BE2C (cell line): ENCODE results near the gene MYLK.

Experiments
- DNase-seq: peaks from one replicate; pipeline ENCODE4 v3.0.0-alpha.2; 2020
- H3K27me3 ChIP-seq: fragments of 250-450 bp; sonication (Bioruptor Pico); 2 replicates; pipeline ENCODE4 v1.5.1; 2020; ENCODE audit warnings: mild to moderate bottlenecking
- H3K36me3 ChIP-seq: fragments of 250-450 bp; sonication (Bioruptor Pico); 2 replicates; pipeline ENCODE4 v1.5.1; 2020; ENCODE audit warnings: mild to moderate bottlenecking
- H3K4me1 ChIP-seq: fragments of 250-450 bp; sonication (Bioruptor Pico); 2 replicates; pipeline ENCODE4 v1.5.1; 2020
- H3K4me3 ChIP-seq: 2 replicates; pipeline ENCODE4 v1.5.1; 2011; ENCODE audit warnings: low read depth, low read length
- H3K9me3 ChIP-seq: fragments of 250-450 bp; sonication (Bioruptor Pico); 2 replicates; pipeline ENCODE4 v1.5.1; 2020
- TF ChIP-seq, protein P1 (sequence below): IDR thresholded peaks from 2 replicates; pipeline ENCODE4 v1.5.1; 2012; ENCODE audit warnings: mild to moderate bottlenecking, low read depth, low read length

Gene MYLK

DNA sequence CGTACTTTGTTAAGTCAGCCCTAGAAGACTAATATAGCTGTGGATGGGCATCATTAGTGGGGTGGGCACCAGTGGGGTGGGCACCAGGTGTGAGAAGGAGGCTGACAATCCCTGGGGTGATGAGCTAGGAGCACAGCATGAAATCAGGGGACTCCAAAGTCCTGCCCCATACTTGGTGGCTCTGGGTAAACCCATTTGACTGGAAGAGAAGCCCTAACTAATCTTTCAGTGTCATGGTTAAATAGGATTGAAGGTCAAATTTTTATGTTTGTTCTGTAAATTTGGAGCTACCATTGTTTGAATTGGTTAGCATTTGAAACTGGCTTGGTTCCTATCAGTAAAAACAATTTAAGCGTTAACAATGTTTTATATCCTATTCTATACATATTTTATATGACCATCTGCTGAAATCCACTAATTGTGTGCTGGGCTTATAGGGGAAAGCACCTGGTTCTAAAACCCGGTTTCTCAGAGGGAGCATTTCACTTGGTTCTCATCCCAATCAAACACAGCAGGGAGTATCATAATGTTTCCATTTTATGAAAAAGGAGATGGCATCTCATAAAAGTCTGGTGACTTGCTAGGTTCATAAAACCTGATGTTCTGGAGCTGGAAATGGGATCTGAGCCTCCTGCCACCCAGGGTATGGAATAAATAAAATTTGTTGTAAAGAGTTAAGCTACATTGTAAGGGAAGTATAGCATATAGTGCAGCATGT lies 211.5 kb downstream of the MYLK start:
- Histone ChIP-seq H3K27me3 (no peaks in the 10 kb centered on the region), H3K4me1 (peaks cover 6% of the 10 kb centered on the region), H3K4me3 (no peak overlapping the region), H3K9me3 (no peaks in the 10 kb centered on the region), H3K36me3 (no peaks in the 10 kb centered on the region)
- TF ChIP-seq, protein P1, sequence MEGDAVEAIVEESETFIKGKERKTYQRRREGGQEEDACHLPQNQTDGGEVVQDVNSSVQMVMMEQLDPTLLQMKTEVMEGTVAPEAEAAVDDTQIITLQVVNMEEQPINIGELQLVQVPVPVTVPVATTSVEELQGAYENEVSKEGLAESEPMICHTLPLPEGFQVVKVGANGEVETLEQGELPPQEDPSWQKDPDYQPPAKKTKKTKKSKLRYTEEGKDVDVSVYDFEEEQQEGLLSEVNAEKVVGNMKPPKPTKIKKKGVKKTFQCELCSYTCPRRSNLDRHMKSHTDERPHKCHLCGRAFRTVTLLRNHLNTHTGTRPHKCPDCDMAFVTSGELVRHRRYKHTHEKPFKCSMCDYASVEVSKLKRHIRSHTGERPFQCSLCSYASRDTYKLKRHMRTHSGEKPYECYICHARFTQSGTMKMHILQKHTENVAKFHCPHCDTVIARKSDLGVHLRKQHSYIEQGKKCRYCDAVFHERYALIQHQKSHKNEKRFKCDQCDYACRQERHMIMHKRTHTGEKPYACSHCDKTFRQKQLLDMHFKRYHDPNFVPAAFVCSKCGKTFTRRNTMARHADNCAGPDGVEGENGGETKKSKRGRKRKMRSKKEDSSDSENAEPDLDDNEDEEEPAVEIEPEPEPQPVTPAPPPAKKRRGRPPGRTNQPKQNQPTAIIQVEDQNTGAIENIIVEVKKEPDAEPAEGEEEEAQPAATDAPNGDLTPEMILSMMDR, result no peak
- no peak for DNase-seq

GRCh38 chr3:123670743-123671142 lies 213.4 kb downstream of the MYLK start:
- H3K27me3 ChIP-seq, result no peaks in the 10 kb centered on the region
- no peaks in the 10 kb centered on the region for H3K9me3 ChIP-seq
- no peak overlapping the region for H3K4me3 ChIP-seq
- H3K36me3 ChIP-seq, result no peaks in the 10 kb centered on the region
- TF ChIP-seq, protein P1, result no peak
- no peak for DNase-seq
- H3K4me1 ChIP-seq, result peaks cover 6% of the 10 kb centered on the region

DNA sequence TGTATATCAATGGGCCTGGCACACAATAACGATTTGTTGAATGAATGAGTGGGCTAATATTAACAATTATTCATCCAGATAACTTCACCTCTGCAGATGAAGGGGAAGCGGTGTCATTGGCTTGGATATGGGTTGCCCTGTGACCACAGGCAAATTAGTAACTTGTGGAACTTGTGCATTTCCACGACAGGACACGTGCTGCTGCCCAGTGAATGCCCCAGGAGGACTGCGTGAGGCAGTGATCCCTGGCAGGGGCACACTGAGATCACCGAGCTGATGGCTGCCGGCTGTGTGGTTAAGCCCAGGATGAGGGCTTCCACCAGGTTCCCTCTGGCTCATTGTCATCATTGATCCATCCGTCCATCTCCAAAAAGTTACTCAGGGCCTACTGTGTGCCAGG lies 215.2 kb downstream of the MYLK start:
- Histone ChIP-seq H3K36me3 (no peaks in the 10 kb centered on the region), H3K9me3 (no peaks in the 10 kb centered on the region), H3K27me3 (no peaks in the 10 kb centered on the region), H3K4me3 (no peak overlapping the region), H3K4me1 (peaks cover 6% of the 10 kb centered on the region)
- DNase-seq, result no peak
- TF ChIP-seq, protein P1, result no peak

GRCh38 chr3:123667784-123668183 lies 216.3 kb downstream of the MYLK start:
- Histone ChIP-seq H3K4me3 (no peak overlapping the region), H3K36me3 (no peaks in the 10 kb centered on the region), H3K4me1 (peaks cover 6% of the 10 kb centered on the region), H3K9me3 (no peaks in the 10 kb centered on the region), H3K27me3 (no peaks in the 10 kb centered on the region)
- DNase-seq, result no peak
- TF ChIP-seq, protein P1, result no peak

- TF ChIP-seq, protein P1, result no peak
- Histone ChIP-seq H3K27me3 (no peaks in the 10 kb centered on the region), H3K36me3 (no peaks in the 10 kb centered on the region), H3K4me3 (no peak overlapping the region), H3K4me1 (peaks cover 5% of the 10 kb centered on the region), H3K9me3 (no peaks in the 10 kb centered on the region)
- no peak for DNase-seq
Measured at GRCh38 chr3:123664753-123665152, 219.4 kb downstream of the MYLK start.

GRCh38 chr3:123663977-123664376 lies 220.2 kb downstream of the MYLK start:
- Histone ChIP-seq H3K27me3 (no peaks in the 10 kb centered on the region), H3K4me3 (no peak overlapping the region), H3K4me1 (peaks cover 5% of the 10 kb centered on the region), H3K36me3 (no peaks in the 10 kb centered on the region), H3K9me3 (no peaks in the 10 kb centered on the region)
- peak; percentile 59 for DNase-seq
- TF ChIP-seq, protein P1, result no peak
